HEK293T (cell line): ENCODE results near the gene PEX1.

Source experiments
- CTCF ChIA-PET: fragments of 350-600 bp; formaldehyde crosslinking; extraction: SDS; loops from one replicate; lab custom pipeline; 2021; ENCODE audit warnings: antibody characterized with exemption, inconsistent platforms; lab: Yijun Ruan, JAX
- POLR2A ChIA-PET: fragments of 350-600 bp; formaldehyde crosslinking; extraction: SDS; loops from one replicate; lab custom pipeline; 2020; ENCODE audit warnings: antibody characterized with exemption, inconsistent platforms; lab: Yijun Ruan, JAX
- DNase-seq: peaks from one replicate; pipeline ENCODE4 v3.0.0; 2012; ENCODE audit warnings: mixed read lengths; ENCODE audit errors: extremely low spot score
- ARNT ChIP-seq: fragments of 450-650 bp; IDR thresholded peaks from 2 replicates; pipeline ENCODE4 v1.6.1; 2017; ENCODE audit warnings: mild to moderate bottlenecking
- BHLHE40 ChIP-seq: fragments of 450-650 bp; IDR thresholded peaks from 2 replicates; pipeline ENCODE4 v1.6.1; 2016; ENCODE audit warnings: mild to moderate bottlenecking, moderate library complexity, borderline replicate concordance
- CTBP1 ChIP-seq: fragments of 450-650 bp; IDR thresholded peaks from 2 replicates; pipeline ENCODE4 v1.6.1; 2016; ENCODE audit warnings: borderline replicate concordance
- ELF4 ChIP-seq: fragments of 450-650 bp; IDR thresholded peaks from 2 replicates; pipeline ENCODE4 v1.6.1; 2017; ENCODE audit warnings: antibody characterized with exemption
- FOXA1 ChIP-seq: fragments of 450-650 bp; IDR thresholded peaks from 2 replicates; pipeline ENCODE4 v1.6.1; 2016; ENCODE audit warnings: mild to moderate bottlenecking
- FOXK2 ChIP-seq: fragments of 450-650 bp; IDR thresholded peaks from 2 replicates; pipeline ENCODE4 v1.6.1; 2016; ENCODE audit warnings: mild to moderate bottlenecking
- FOXM1 ChIP-seq: fragments of 450-650 bp; IDR thresholded peaks from 2 replicates; pipeline ENCODE4 v1.6.1; 2017; ENCODE audit warnings: mild to moderate bottlenecking, borderline replicate concordance
- HDGF ChIP-seq: fragments of 450-650 bp; IDR thresholded peaks from 2 replicates; pipeline ENCODE4 v1.6.1; 2017; ENCODE audit warnings: antibody characterized with exemption, borderline replicate concordance
- L3MBTL2 ChIP-seq: fragments of 450-650 bp; conservative IDR thresholded peaks from 2 replicates; pipeline ENCODE4 v1.6.1; 2016; ENCODE audit warnings: mild to moderate bottlenecking
- LEF1 ChIP-seq: fragments of 450-650 bp; IDR thresholded peaks from 2 replicates; pipeline ENCODE4 v1.6.1; 2017; ENCODE audit warnings: mild to moderate bottlenecking, borderline replicate concordance
- NFRKB ChIP-seq: fragments of 450-650 bp; IDR thresholded peaks from 2 replicates; pipeline ENCODE4 v1.6.1; 2016; ENCODE audit warnings: mild to moderate bottlenecking, moderate library complexity
- PKNOX1 ChIP-seq: fragments of 450-650 bp; IDR thresholded peaks from 2 replicates; pipeline ENCODE4 v1.6.1; 2016
- SP1 ChIP-seq: fragments of 450-650 bp; IDR thresholded peaks from 2 replicates; pipeline ENCODE4 v1.6.1; 2017
- SUZ12 ChIP-seq: fragments of 450-650 bp; IDR thresholded peaks from 2 replicates; pipeline ENCODE4 v1.6.1; 2016; ENCODE audit warnings: mild to moderate bottlenecking
- TARDBP ChIP-seq: fragments of 450-650 bp; IDR thresholded peaks from 2 replicates; pipeline ENCODE4 v1.6.1; 2016
- ZNF384 ChIP-seq: fragments of 450-650 bp; IDR thresholded peaks from 2 replicates; pipeline ENCODE4 v1.6.1; 2016

PEX1 gene

GRCh38 chr7:92513167-92513902 is 15.0 kb downstream of the PEX1 start:
- ChIA-PET POLR2A (no interaction called here), CTCF (no interaction called here)
- no peak for DNase-seq
- TF ChIP-seq FOXA1 (no peak), ARNT (no peak)

- CTCF ChIA-PET: interaction anchor here (0.6 kb wide), 1 partner anchor 697 kb away, joined by 6 read pairs; no protein-coding TSS in a partner anchor
- DNase-seq: no peak
Observed at GRCh38 chr7:92508946-92509345, 19.4 kb downstream of the PEX1 start.

GRCh38 chr7:92506363-92506762 is 22.0 kb downstream of the PEX1 start:
- POLR2A ChIA-PET: no interaction called here
- DNase-seq: no peak
- TF ChIP-seq CTBP1 (no peak), ZNF384 (no peak), L3MBTL2 (no peak), ELF4 (no peak), ARNT (no peak), FOXA1 (no peak), FOXM1 (no peak), LEF1 (no peak), FOXK2 (no peak), SP1 (no peak), NFRKB (no peak), BHLHE40 (no peak), PKNOX1 (no peak), TARDBP (no peak), SUZ12 (no peak), HDGF (no peak)
- CTCF ChIA-PET: interaction anchor here (0.6 kb wide), 1 partner anchor 1183 kb away, joined by 3 read pairs; no protein-coding TSS in a partner anchor

More at GRCh38 chr7:92508946-92509345, 19.4 kb downstream of the PEX1 start:
- POLR2A ChIA-PET: interaction anchor here (0.6 kb wide), 1 partner anchor 12 kb away, joined by 3 read pairs; no protein-coding TSS in a partner anchor
- TF ChIP-seq NFRKB: no peak
- TF ChIP-seq HDGF: no peak
- no peak for TF ChIP-seq FOXM1
- no peak for TF ChIP-seq L3MBTL2
- TF ChIP-seq ARNT: no peak
- TF ChIP-seq PKNOX1: no peak
- no peak for TF ChIP-seq TARDBP
- no peak for TF ChIP-seq LEF1
- TF ChIP-seq BHLHE40: no peak

GRCh38 chr7:92504563-92504962 is 23.8 kb downstream of the PEX1 start:
- ChIA-PET CTCF (no interaction called here), POLR2A (no interaction called here)
- no peak for TF ChIP-seq ARNT
- no peak for DNase-seq

- DNase-seq: no peak
- CTCF ChIA-PET: no interaction called here
- POLR2A ChIA-PET: no interaction called here
- TF ChIP-seq ARNT (no peak), TARDBP (no peak), CTBP1 (no peak), ZNF384 (no peak), FOXM1 (no peak), SP1 (no peak), FOXK2 (no peak), LEF1 (no peak), L3MBTL2 (no peak), BHLHE40 (no peak), FOXA1 (no peak), PKNOX1 (no peak), HDGF (no peak), ELF4 (no peak)
Observed at GRCh38 chr7:92503767-92504166, 24.6 kb downstream of the PEX1 start.

GRCh38 chr7:92498557-92498956 is 29.8 kb downstream of the PEX1 start:
- no peak for TF ChIP-seq HDGF
- no peak for TF ChIP-seq BHLHE40
- TF ChIP-seq ELF4: no peak
- TF ChIP-seq SP1: no peak
- no peak for TF ChIP-seq LEF1
- TF ChIP-seq ZNF384: no peak
- TF ChIP-seq ARNT: no peak
- TF ChIP-seq TARDBP: no peak
- CTCF ChIA-PET: no interaction called here
- DNase-seq: no peak
- POLR2A ChIA-PET: no interaction called here
